Peyer's patch (tissue), 4 donors: ENCODE results near the gene CSK.
"Not testable (repeated sequence)": the region's sequence is repeated elsewhere in the genome, so short reads cannot be mapped to it uniquely, and the experiment has no call there.

Experiments
- CTCF ChIP-seq, 6 experiments: fragments of 450-650 bp in 4 of 6; fragments of 200-600 bp in 2 of 6; sonication (generic) in 1 of 6; IDR thresholded peaks; one replicate each; pipeline ENCODE4 v1.5.1; 2017 to 2019; ENCODE audit warnings: antibody characterized with exemption in 6 of 6, mild to moderate bottlenecking in 3 of 6, moderate library complexity in 1 of 6
- POLR2A ChIP-seq, 2 donors: fragments of 450-650 bp; IDR thresholded peaks; one replicate each; pipeline ENCODE4 v1.5.1; 2017; ENCODE audit warnings: antibody characterized with exemption in 2 of 2, mild to moderate bottlenecking in 2 of 2, moderate library complexity in 2 of 2

GRCh38 chr15:74738239-74738638, 43.6 kb upstream of the CSK start:
- TF ChIP-seq POLR2A, CTCF (IDR thresholded peaks at IDR 0.05): not testable (repeated sequence)
